ENCODE results near the gene TRAPPC2L.

TRAPPC2L gene

GRCh38 chr16:88861359-88861758, 4.4 kb downstream of the TRAPPC2L start:
- no peak for DNase-seq (ENCODE audit: low spot score)

DNA sequence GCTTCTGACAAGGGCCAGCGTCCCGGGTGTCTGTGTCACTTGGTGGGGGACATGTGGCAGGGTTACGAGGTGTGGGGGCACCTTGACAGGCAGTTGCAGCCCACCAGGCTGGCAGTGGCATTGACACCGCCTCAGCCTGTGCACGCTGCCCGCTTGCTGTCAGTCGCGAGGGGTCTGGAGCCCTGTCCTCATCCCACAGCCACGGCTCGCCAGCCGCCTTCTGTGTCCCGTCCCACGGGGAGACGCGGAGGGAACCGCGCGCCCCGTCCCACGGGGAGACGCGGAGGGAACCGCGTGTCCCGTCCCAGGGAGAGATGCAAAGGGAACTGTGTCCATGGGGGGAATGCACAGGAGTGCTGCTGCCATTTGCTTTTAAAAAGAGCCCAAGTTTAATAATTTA, 6.0 kb downstream of the TRAPPC2L start:
- no peak for DNase-seq (ENCODE audit: low spot score)

- no peak for DNase-seq (ENCODE audit: low spot score)
These were observed 6.5 kb downstream of the TRAPPC2L start for GRCh38 chr16:88863426-88863825.

DNA sequence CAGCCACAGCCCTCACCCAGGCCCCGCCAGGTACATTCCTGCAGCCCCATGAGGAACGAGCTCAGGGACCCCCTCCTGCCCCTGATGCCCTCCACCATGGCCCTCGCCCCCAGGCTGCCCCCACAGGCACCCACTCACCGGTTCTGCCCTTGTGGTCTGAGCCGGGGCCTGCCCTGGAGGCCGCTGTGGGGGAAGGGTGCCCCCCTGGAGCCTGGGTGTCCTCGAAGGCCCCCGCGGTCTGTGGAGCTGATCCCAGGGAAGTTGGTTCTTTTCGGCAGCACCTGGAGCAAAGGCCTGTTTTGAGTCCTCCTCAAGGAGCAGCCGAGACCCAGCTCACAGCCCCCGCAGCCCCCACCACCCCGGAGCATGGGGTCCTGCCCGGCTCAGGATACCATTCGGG, 7.2 kb downstream of the TRAPPC2L start:
- no peak for DNase-seq (ENCODE audit: low spot score)

DNA sequence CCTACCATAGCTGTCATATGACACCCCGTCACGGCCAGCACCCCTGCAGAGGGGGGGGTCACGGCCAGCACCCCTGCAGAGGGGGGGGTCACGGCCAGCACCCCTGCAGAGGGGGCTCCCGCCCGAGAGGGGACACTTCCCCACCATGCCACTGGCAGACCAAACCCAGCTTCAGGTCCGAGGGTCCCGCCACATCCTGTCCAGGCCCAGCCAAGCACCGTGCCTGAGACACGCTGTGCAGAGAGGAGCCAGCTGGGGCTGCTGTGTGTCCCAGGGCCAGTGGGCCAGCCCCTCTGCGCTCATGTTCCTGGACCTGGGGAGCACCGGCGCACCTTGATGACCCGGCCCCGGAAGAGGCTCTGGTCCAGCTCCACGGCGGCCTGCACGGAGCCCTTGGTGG, 7.6 kb downstream of the TRAPPC2L start:
- DNase-seq (ENCODE audit: low spot score): no peak

- DNase-seq (ENCODE audit: low spot score): no peak
These were observed 8.4 kb downstream of the TRAPPC2L start for GRCh38 chr16:88865310-88865709.

GRCh38 chr16:88865742-88866141, 8.8 kb downstream of the TRAPPC2L start:
- DNase-seq (ENCODE audit: low spot score): no peak

GRCh38 chr16:88866151-88866920, 9.4 kb downstream of the TRAPPC2L start, which contains the start of gene PABPN1L:
PABPN1L (minus strand) TSS chr16:88866660; CDS start chr16:88866606, 54 bp downstream.
- DNase-seq (ENCODE audit: low spot score): no peak

GRCh38 chr16:88867581-88868246, 10.8 kb downstream of the TRAPPC2L start:
- no peak for DNase-seq (ENCODE audit: low spot score)

GRCh38 chr16:88868974-88869672, 12.2 kb downstream of the TRAPPC2L start:
- no peak for DNase-seq (ENCODE audit: low spot score)

- DNase-seq (ENCODE audit: low spot score): no peak
These were observed 12.7 kb downstream of the TRAPPC2L start for GRCh38 chr16:88869673-88869980.

GRCh38 chr16:88870608-88871348, 13.9 kb downstream of the TRAPPC2L start:
- DNase-seq (ENCODE audit: low spot score): no peak

- DNase-seq (ENCODE audit: low spot score): no peak
These were observed 14.4 kb downstream of the TRAPPC2L start for GRCh38 chr16:88871349-88871702.

DNA sequence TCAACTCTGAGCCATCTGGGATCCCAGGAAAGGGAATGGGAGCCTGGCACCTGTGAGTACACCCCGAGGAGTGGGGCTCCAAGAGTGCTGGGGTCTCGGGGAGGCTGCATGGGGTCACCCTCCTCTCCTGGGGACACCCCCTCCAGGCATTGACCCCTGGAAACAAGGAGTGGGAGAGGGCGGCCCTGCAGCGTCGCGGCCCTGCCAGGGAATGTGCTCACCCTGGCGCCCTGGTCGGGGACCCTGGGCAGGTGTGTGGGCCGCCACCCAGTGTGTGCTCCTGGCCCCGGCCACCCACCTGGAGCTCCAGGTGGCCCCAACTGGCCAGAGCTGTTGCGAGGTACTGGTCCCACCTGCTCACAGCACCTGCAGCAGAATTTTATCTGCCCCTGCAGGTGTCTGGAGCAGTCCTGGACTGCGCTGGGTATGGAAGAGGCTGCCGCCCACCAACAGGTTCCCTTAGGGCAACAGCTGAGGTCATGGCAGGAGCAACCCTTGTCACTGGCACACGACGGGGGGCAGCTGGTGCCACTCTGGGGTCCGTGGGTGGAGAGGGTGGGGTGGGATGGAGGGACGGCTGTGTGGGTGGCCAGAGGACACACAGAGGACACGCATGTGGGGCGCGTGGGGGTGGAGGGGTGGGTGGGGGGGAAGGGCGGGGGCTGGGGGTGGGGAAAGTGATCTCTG, 14.9 kb downstream of the TRAPPC2L start:
- no peak for DNase-seq (ENCODE audit: low spot score)

DNA sequence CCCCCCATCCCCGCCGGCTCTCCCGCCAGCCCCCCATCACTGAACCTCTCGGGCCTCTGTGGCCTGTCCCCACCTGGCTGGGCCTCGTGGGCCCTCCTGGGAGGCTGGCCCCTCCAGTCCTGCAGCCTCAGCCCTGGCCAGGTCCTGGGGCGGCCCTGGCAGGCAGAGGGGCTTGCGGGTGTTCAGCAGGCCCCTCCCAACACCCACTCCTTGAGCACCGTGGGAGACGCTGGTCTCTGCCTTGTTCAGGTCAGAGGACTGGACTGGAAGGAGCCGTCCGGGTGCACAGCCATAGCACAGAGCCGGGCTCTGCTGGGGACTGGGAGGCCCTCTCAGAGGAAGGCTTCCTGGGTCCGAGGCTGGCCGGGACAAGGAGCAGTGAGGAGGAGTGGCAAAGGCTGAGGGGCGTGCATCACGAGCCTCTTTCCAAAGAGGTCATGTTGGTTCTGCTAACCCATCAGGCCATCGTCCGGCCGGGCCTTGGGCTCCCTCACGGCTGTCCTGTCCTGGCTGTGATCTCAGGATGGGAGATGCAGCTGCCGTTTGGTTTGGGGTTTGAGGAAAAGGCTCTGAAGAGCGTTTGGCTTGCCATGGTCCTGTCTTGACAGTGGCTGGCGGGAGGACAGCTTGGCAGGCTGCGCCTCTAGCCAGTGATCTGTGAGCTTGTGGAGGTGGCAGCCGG, 15.9 kb downstream of the TRAPPC2L start:
- no peak for DNase-seq (ENCODE audit: low spot score)

DNA sequence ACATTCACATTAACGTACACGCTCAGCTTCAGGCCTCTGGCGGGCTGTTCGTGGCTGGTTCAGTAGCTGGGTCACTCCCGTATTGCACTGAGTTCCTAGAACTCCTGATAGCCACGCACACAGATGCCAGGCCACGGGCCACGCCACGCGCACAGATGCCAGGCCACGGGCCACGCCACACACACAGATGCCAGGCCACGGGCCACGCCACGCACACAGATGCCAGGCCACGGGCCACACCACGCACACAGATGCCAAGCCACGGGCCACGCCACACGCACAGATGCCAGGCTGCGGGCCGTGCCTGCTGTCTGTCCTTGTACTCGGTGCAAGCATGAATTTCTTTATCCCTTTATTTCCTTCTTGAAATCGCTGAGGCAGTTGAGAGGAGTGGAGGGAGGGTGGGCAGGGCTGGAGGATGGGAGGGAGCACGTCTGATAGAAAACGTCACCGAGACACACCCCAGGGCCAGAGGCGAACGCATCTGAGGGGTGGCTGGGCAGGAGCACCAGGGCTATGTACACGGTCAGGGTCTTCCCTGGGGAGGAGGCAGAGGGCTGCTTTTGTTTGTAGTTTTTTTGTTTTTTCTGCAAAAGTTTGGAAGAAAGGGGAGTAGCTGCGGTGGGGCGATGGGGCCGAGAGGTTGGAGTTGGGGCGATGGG, 18.1 kb downstream of the TRAPPC2L start:
- DNase-seq (ENCODE audit: low spot score): no peak

GRCh38 chr16:88875703-88876234, 18.8 kb downstream of the TRAPPC2L start:
- DNase-seq (ENCODE audit: low spot score): no peak

GRCh38 chr16:88876942-88877526, 20.1 kb downstream of the TRAPPC2L start:
- no peak for DNase-seq (ENCODE audit: low spot score)

GRCh38 chr16:88877564-88878289, 20.8 kb downstream of the TRAPPC2L start:
- DNase-seq (ENCODE audit: low spot score): no peak
